Measurements from ENCODE around the gene GARIN3. TPM values are rescaled to one million over a fixed set of nuclear protein-coding genes. Genes with fewer than 3 reads are reported as not detected.

GARIN3 gene
- polyA plus RNA-seq, 1 of the 3 experiments (the other 2 are of a cell fraction), result not detected

- DNase-seq, result no peak
- no peaks in the 10 kb centered on the region for H3K9me3 ChIP-seq
- no peaks in the 10 kb centered on the region for H3F3A ChIP-seq (replicated peaks; ENCODE audit: insufficient read depth)
- ChIA-PET CTCF (no interaction called here), POLR2A (no interaction called here)
- H3K4me1 ChIP-seq (ENCODE audit: control insufficient read depth in 1 of 2, insufficient read depth in 2 of 2, low read depth in 1 of 2, low read length in 1 of 2), result no peaks in the 10 kb centered on the region
- no peak overlapping the region for H2AFZ ChIP-seq (ENCODE audit: low read depth)
- H3K27ac ChIP-seq (ENCODE audit: low read depth in 2 of 2, low read length in 1 of 2), result no peak overlapping the region
- no peaks in the 10 kb centered on the region for H3K36me3 ChIP-seq (replicated peaks in 1 of 2; ENCODE audit: control insufficient read depth in 1 of 2, insufficient read depth in 2 of 2, low read length in 1 of 2)
- 47% methylated on average over 7 of the region's 7 CpGs for WGBS (ENCODE audit: low lambda C conversion rate)
- no peak overlapping the region for H3K4me3 ChIP-seq (ENCODE audit: low read depth in 2 of 2, low read length in 1 of 2)
- H3K27me3 ChIP-seq (ENCODE audit: insufficient read depth), result no peaks in the 10 kb centered on the region; the same call in 1 of the 2 replicates
- no peaks in the 10 kb centered on the region for H3K9me2 ChIP-seq
- no peak overlapping the region for H3K4me2 ChIP-seq
- no peak overlapping the region for H3K9ac ChIP-seq
- TF ChIP-seq POLR2AphosphoS5 (IDR thresholded peaks at IDR 0.05; ENCODE audit: low read depth, low read length) (no peak), SIN3A (IDR thresholded peaks at IDR 0.05; ENCODE audit: borderline replicate concordance, low read depth, low read length) (no peak), NRF1 (IDR thresholded peaks at IDR 0.05; ENCODE audit: low read depth, low read length) (no peak), RCOR1 (IDR thresholded peaks at IDR 0.05; ENCODE audit: low read length) (no peak), YY1 (IDR thresholded peaks at IDR 0.05; ENCODE audit: low read depth) (no peak), GABPA (IDR thresholded peaks at IDR 0.05; ENCODE audit: low read depth) (no peak), FOSL2 (IDR thresholded peaks at IDR 0.05; ENCODE audit: borderline replicate concordance, low read depth) (no peak), ZBTB33 (IDR thresholded peaks at IDR 0.05; ENCODE audit: borderline replicate concordance, low read depth) (no peak), EP300 (IDR thresholded peaks at IDR 0.05; ENCODE audit: borderline replicate concordance in 1 of 2, low read depth in 1 of 2, low read length in 1 of 2) (no peak), TEAD4 (IDR thresholded peaks at IDR 0.05; ENCODE audit: borderline replicate concordance, insufficient read depth) (no peak), NFIC (IDR thresholded peaks at IDR 0.05; ENCODE audit: borderline replicate concordance) (no peak), CHD2 (IDR thresholded peaks at IDR 0.05; ENCODE audit: low read length, partially characterized antibody) (no peak), SMC3 (IDR thresholded peaks at IDR 0.05; ENCODE audit: low read depth, low read length) (no peak), MAX (IDR thresholded peaks at IDR 0.05; ENCODE audit: low read depth) (no peak), USF1 (IDR thresholded peaks at IDR 0.05; ENCODE audit: borderline replicate concordance, low read depth) (no peak), RXRA (IDR thresholded peaks at IDR 0.05; ENCODE audit: borderline replicate concordance, low read depth) (no peak), RFX5 (IDR thresholded peaks at IDR 0.05; ENCODE audit: low read length) (no peak), GATA2 (CRISPR knock-in tag; IDR thresholded peaks at IDR 0.05) (no peak)
- no peaks in the 10 kb centered on the region for H3K79me2 ChIP-seq (ENCODE audit: insufficient read depth)
- no peaks in the 10 kb centered on the region for H4K20me1 ChIP-seq (ENCODE audit: insufficient read depth)
Observed at GRCh38 chr5:157189223-157189622, 23.2 kb upstream of the GARIN3 start.
